ENCODE data around the gene TPO.

GRCh38 chr2:1446301-1446700 lies 33.0 kb downstream of the TPO start:
- TF ChIP-seq EZH2 (IDR thresholded peaks at IDR 0.05) = no peak
- no peak for TF ChIP-seq CTCF (IDR thresholded peaks at IDR 0.05)
